Uterus (tissue), 4 donors: ENCODE results near the gene TWF1. TPM values are rescaled to one million over a fixed set of nuclear protein-coding genes. Genes with fewer than 3 reads are reported as not detected.

Experiments used
- DNase-seq, 2 donors: peaks; one replicate each; pipeline ENCODE4 v3.0.0-alpha.2; 2019 to 2020
- H3K27ac ChIP-seq, 2 donors: fragments of 200-600 bp; sonication (generic); 1 replicate in 1 of 2; 2 replicates in 1 of 2; pipeline ENCODE4 v1.5.1; 2016 to 2018
- H3K27me3 ChIP-seq, 2 donors: fragments of 200-600 bp; sonication (generic); one replicate each; pipeline ENCODE4 v1.5.1; 2018 to 2019; ENCODE audit warnings: control low read depth in 1 of 2
- H3K36me3 ChIP-seq, 2 donors: fragments of 200-600 bp; sonication (generic); one replicate each; pipeline ENCODE4 v1.5.1; 2019; ENCODE audit warnings: control low read depth in 1 of 2
- H3K4me1 ChIP-seq, 2 donors: fragments of 200-600 bp; sonication (generic); one replicate each; pipeline ENCODE4 v1.5.1; 2018 to 2019; ENCODE audit warnings: control low read depth in 1 of 2
- H3K4me3 ChIP-seq, 2 donors: fragments of 200-600 bp; sonication (generic); 1 replicate in 1 of 2; 2 replicates in 1 of 2; pipeline ENCODE4 v1.5.1; 2018 to 2019; ENCODE audit warnings: mild to moderate bottlenecking in 1 of 2
- H3K9me3 ChIP-seq, 2 donors: fragments of 200-600 bp; sonication (generic); one replicate each; pipeline ENCODE4 v1.5.1; 2019; ENCODE audit warnings: control low read depth in 1 of 2
- POLR2A ChIP-seq, 2 donors: fragments of 450-650 bp; IDR thresholded peaks; one replicate each; pipeline ENCODE4 v1.6.1; 2016; ENCODE audit warnings: antibody characterized with exemption in 2 of 2, mild to moderate bottlenecking in 1 of 2, moderate library complexity in 1 of 2
- intact Hi-C: fragments of 100-400 bp; cut with DNase I; formaldehyde crosslinking; loops from one replicate; pipeline ENCODE4 v1.15.1; 2023; ENCODE audit warnings: low total_unique reads
- total RNA-seq, 4 donors: library from RNA; depleted of rRNA in 3 of 4; stranded (reverse); fragments of >200 nt in 3 of 4; gene quantifications; one replicate each; pipeline versions ENCODE4 v1.1.0 to v1.2.4, GENCODE V29; 2014 to 2023
- TF ChIP-seq, protein P1 (sequence below), 4 experiments: fragments of 200-600 bp in 2 of 4; fragments of 450-650 bp in 2 of 4; sonication (generic) in 2 of 4; IDR thresholded peaks; one replicate each; pipeline ENCODE4 v1.5.1; 2016 to 2019; ENCODE audit warnings: antibody characterized with exemption in 4 of 4, mild to moderate bottlenecking in 2 of 4, moderate library complexity in 1 of 4
- donor health status: DM: yes; HTN: yes; CAD: no.

TWF1 gene
- total RNA-seq, 4 donors from 2014 or later: 21.8 to 113 (median 71.4) TPM

DNA sequence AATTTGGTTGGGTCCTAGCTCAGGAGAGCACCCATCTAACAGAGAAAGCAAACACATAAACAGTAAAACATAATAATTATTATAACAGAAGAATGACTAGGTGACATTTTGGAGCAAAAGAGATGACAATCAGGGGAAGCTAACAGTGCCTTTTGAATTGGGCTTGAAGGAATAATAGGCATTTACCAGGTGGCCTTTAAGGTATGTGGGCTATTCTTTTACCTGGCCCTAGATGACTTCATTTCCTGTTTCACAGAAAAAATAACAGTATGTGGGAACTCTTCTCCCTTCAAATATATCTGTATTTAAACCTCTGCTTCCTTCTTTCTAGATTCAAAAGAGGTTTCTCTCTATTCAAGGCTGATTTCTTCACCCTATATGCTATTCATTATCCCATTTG, 43.5 kb downstream of the TWF1 start:
- TF ChIP-seq, protein P1, sequence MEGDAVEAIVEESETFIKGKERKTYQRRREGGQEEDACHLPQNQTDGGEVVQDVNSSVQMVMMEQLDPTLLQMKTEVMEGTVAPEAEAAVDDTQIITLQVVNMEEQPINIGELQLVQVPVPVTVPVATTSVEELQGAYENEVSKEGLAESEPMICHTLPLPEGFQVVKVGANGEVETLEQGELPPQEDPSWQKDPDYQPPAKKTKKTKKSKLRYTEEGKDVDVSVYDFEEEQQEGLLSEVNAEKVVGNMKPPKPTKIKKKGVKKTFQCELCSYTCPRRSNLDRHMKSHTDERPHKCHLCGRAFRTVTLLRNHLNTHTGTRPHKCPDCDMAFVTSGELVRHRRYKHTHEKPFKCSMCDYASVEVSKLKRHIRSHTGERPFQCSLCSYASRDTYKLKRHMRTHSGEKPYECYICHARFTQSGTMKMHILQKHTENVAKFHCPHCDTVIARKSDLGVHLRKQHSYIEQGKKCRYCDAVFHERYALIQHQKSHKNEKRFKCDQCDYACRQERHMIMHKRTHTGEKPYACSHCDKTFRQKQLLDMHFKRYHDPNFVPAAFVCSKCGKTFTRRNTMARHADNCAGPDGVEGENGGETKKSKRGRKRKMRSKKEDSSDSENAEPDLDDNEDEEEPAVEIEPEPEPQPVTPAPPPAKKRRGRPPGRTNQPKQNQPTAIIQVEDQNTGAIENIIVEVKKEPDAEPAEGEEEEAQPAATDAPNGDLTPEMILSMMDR (IDR thresholded peaks at IDR 0.05): no peak
- no peak for TF ChIP-seq POLR2A (IDR thresholded peaks at IDR 0.05)
- H3K9me3 ChIP-seq: no peaks in the 10 kb centered on the region
- H3K4me3 ChIP-seq: no peak overlapping the region
- no peak for DNase-seq
- intact Hi-C loops: no loop called here
- H3K27ac ChIP-seq: no peak overlapping the region
- no peaks in the 10 kb centered on the region for H3K4me1 ChIP-seq
- no peaks in the 10 kb centered on the region for H3K36me3 ChIP-seq
- H3K27me3 ChIP-seq: no peaks in the 10 kb centered on the region

DNA sequence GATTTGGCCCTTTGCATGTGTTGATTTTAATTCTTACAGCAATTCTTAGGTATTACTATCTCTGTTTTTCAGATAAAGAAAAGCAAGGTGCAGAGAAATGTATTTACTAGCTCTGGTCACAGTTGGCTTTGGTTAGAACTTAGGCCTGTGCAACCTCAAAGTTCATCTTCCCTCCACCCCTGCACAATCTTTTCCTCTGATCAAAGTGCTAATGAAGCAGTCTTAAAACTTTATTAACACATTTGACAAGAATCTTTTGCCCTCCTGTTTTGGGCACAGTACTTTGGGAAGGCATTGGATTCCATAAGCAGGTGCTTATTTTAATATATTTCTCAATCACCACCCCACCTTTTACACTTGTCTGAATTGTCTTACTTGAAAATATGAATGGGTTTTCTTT, 44.6 kb downstream of the TWF1 start:
- Histone ChIP-seq H3K27me3 (no peaks in the 10 kb centered on the region), H3K4me3 (no peak overlapping the region), H3K4me1 (no peaks in the 10 kb centered on the region), H3K9me3 (no peaks in the 10 kb centered on the region), H3K36me3 (no peaks in the 10 kb centered on the region), H3K27ac (no peak overlapping the region)
- intact Hi-C loops: no loop called here
- TF ChIP-seq POLR2A (IDR thresholded peaks at IDR 0.05): no peak
- TF ChIP-seq, protein P1 (IDR thresholded peaks at IDR 0.05): no peak
- DNase-seq: no peak

DNA sequence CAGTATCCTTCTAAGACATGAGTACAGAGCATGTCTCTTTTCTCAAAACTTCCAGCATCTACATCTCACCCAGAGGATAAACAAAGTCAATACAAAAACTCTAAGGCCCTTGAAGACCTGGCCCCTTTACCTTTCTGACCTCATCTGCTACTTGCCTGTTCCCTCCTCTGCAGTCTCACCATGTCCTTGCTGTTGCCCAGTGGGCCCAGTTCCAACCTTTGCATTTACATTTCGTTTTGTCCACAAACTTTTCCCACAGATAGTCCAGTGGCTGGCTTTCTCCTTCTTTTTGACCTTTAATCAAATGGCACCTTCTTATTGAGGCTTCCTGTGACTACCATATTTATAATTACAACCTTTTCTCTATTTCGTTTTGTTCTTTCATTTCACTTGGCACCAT, 45.7 kb downstream of the TWF1 start:
- no peaks in the 10 kb centered on the region for H3K4me1 ChIP-seq
- intact Hi-C loops: no loop called here
- H3K27me3 ChIP-seq: no peaks in the 10 kb centered on the region
- H3K36me3 ChIP-seq: no peaks in the 10 kb centered on the region
- H3K27ac ChIP-seq: no peak overlapping the region
- no peak for DNase-seq
- H3K9me3 ChIP-seq: no peaks in the 10 kb centered on the region
- peak overlapping the region in 1 of 2 donors; percentile 11 for H3K4me3 ChIP-seq
- TF ChIP-seq, protein P1 (IDR thresholded peaks at IDR 0.05): no peak
- TF ChIP-seq POLR2A (IDR thresholded peaks at IDR 0.05): no peak

DNA sequence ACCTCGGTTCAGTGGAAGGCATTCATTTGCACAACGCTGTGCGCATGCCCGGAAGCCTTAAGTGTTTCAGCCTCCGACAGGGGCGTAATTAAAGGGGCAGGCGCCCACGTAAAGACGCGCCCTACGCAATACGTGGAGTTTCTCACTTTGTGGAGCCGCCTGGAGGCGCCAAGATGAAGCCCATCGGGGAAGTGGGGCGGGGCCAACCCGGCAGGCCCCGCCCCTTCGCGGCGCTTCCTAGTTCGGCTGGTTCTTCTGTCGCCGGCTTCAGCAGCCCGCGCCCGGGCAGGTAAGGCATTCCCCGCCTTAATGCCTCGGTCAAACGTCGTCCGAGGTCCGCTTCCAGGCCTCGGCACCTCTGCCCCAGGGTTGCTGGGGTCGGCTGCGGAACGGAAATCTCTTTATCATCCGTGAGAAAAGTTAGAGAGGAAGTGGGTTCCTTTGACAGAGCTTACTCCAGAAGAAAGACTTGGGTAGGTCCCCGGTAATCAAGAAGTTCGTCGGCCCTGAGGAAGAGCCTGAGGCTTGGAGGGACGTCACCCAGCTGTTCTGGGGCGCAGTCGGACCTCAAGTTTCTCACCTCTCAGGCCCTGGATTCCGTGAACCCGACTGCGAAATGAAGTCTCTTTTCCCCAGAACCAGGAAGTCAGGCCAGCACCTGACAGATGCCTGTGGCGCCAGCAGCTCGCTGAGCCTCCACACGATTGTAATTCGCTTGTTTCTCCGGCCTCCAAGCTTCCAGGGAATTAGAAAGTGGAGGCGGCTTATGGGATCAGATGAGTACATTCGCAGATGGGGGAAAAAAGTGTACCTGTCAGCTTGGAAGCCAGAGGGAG, 47.2 kb downstream of the TWF1 start, which contains the start of the genes IRAK4 and PUS7L:
IRAK4 (plus strand) TSS at position 224 of the 836 bp plus-strand sequence. CDS start 9,161 bp downstream, outside the sequence.
PUS7L (minus strand) TSS at position 63 of the 836 bp plus-strand sequence. CDS start 3,545 bp downstream, outside the sequence.
- Histone ChIP-seq H3K27ac (peak within 1 kb of the TSS; percentile 80 to 87), H3K9me3 (no peaks in the 10 kb centered on the region), H3K27me3 (no peaks in the 10 kb centered on the region), H3K4me3 (peak within 1 kb of the TSS; percentile 85 to 98), H3K36me3 (no peaks in the 10 kb centered on the region), H3K4me1 (no peaks in the 10 kb centered on the region)
- peak; percentile 95 for DNase-seq
- intact Hi-C loops: no loop called here
- TF ChIP-seq, protein P1 (IDR thresholded peaks at IDR 0.05): peak; percentile 19 to 65 (median 61)
- peak; percentile 35 to 57 for TF ChIP-seq POLR2A (IDR thresholded peaks at IDR 0.05)

DNA sequence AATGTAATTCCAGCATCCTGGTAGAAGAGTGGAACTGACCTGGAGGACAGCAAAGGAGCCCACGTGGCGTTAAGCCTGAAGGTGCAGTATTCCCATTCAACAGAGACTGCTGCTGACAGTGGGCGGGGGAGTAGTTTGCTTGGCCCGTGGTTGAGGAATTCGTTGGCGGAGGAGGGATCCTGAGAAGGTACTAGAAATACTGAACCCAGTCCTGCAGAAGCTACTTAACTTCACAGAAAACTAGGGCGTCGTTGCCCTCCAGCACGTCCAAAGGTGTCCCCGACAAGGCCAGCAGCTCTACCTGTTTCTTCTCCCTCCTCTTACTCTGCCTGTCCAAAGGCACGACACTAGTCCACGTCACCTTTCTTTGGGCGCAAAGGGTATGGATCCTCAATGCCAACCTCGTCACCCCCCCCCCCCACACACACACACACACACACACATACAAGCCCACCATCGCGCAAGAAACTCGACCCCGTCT, 47.8 kb downstream of the TWF1 start:
- Histone ChIP-seq H3K27me3 (no peaks in the 10 kb centered on the region), H3K36me3 (no peaks in the 10 kb centered on the region), H3K27ac (peak overlapping the region; percentile 80 to 87), H3K4me1 (no peaks in the 10 kb centered on the region), H3K4me3 (peak overlapping the region; percentile 85 to 98), H3K9me3 (no peaks in the 10 kb centered on the region)
- intact Hi-C loops: no loop called here
- TF ChIP-seq, protein P1 (IDR thresholded peaks at IDR 0.05): no peak
- TF ChIP-seq POLR2A (IDR thresholded peaks at IDR 0.05): no peak
- DNase-seq: peak; percentile 28 to 42
